Chondrocyte (in vitro differentiated cells): ENCODE results near the gene SPACDR. TPM values are rescaled to one million over a fixed set of nuclear protein-coding genes. Genes with fewer than 3 reads are reported as not detected.

Source experiments
- DNase-seq: peaks from one replicate; pipeline ENCODE4 v3.0.0; 2021; ENCODE audit warnings: mixed read lengths, low spot score
- H3K27ac Mint-ChIP-seq: one replicate; pipeline ENCODE4 v1.8.0; 2021; ENCODE audit warnings: mild to moderate bottlenecking, moderate library complexity, mixed read lengths; ENCODE audit not compliant: unreplicated experiment
- H3K27me3 Mint-ChIP-seq: 2 replicates; pipeline ENCODE4 v1.8.0; 2021; ENCODE audit warnings: low read depth, mixed read lengths
- H3K36me3 Mint-ChIP-seq: 2 replicates; pipeline ENCODE4 v1.8.0; 2021; ENCODE audit warnings: low read depth, mixed read lengths
- H3K4me1 Mint-ChIP-seq: 2 replicates; pipeline ENCODE4 v1.8.0; 2021; ENCODE audit warnings: low read depth, mild to moderate bottlenecking, mixed read lengths
- H3K4me3 Mint-ChIP-seq: one replicate; pipeline ENCODE4 v1.8.0; 2021; ENCODE audit warnings: mild to moderate bottlenecking, moderate library complexity, mixed read lengths; ENCODE audit not compliant: unreplicated experiment
- H3K9me3 Mint-ChIP-seq: 2 replicates; pipeline ENCODE4 v1.8.0; 2021; ENCODE audit warnings: low read depth, mixed read lengths
- total RNA-seq: library from RNA; stranded (reverse); gene quantifications from 3 replicates; pipeline ENCODE4 v1.2.1, GENCODE V29; 2021
- TF ChIP-seq, protein P1 (sequence below): fragments of 200-600 bp; sonication (generic); IDR thresholded peaks from 2 replicates; pipeline ENCODE4 v1.5.0; 2021; ENCODE audit warnings: antibody characterized with exemption, mild to moderate bottlenecking, moderate library complexity

SPACDR gene
- total RNA-seq, 1 donor from 2014 or later, result 0.42 TPM

GRCh38 chr7:100418930-100419659 lies 45.0 kb downstream of the SPACDR start:
- no peaks in the 10 kb centered on the region for H3K36me3 Mint-ChIP-seq

GRCh38 chr7:100415448-100415847 lies 48.6 kb downstream of the SPACDR start:
- no peaks in the 10 kb centered on the region for H3K9me3 Mint-ChIP-seq
- peaks cover 1% of the 10 kb centered on the region for H3K27me3 Mint-ChIP-seq
- no peaks in the 10 kb centered on the region for H3K36me3 Mint-ChIP-seq
- peaks cover 8% of the 10 kb centered on the region for H3K4me1 Mint-ChIP-seq
- TF ChIP-seq, protein P1, sequence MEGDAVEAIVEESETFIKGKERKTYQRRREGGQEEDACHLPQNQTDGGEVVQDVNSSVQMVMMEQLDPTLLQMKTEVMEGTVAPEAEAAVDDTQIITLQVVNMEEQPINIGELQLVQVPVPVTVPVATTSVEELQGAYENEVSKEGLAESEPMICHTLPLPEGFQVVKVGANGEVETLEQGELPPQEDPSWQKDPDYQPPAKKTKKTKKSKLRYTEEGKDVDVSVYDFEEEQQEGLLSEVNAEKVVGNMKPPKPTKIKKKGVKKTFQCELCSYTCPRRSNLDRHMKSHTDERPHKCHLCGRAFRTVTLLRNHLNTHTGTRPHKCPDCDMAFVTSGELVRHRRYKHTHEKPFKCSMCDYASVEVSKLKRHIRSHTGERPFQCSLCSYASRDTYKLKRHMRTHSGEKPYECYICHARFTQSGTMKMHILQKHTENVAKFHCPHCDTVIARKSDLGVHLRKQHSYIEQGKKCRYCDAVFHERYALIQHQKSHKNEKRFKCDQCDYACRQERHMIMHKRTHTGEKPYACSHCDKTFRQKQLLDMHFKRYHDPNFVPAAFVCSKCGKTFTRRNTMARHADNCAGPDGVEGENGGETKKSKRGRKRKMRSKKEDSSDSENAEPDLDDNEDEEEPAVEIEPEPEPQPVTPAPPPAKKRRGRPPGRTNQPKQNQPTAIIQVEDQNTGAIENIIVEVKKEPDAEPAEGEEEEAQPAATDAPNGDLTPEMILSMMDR, result no peak
- H3K4me3 Mint-ChIP-seq, result no peak overlapping the region
- no peak for DNase-seq
- no peak overlapping the region for H3K27ac Mint-ChIP-seq

More at GRCh38 chr7:100418930-100419659, 45.0 kb downstream of the SPACDR start:
- TF ChIP-seq, protein P1, result no peak
- Mint-ChIP-seq H3K4me1 (peaks cover 8% of the 10 kb centered on the region), H3K27ac (peak overlapping the region; percentile 42), H3K9me3 (no peaks in the 10 kb centered on the region), H3K4me3 (no peak overlapping the region), H3K27me3 (no peaks in the 10 kb centered on the region)
- no peak for DNase-seq

DNA sequence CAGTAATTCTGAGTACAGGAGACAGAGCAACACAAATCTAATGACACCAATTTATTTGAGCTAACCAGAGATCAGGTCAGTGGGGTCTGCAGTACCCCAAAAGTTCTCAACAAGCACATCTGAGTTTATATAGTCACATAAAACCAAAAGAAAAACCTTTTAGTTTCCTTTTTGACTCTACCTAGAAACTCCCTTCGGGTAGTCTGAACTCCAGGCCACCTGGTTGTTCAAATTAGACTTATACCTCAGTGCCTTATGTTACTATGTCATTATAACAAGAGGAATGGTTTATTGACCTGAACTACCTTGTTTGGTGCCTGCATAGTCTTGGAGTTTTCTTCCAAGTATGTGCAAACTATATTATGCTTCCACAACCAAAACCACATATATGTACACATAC lies 50.2 kb downstream of the SPACDR start:
- Mint-ChIP-seq H3K36me3 (no peaks in the 10 kb centered on the region), H3K4me3 (no peak overlapping the region), H3K27ac (no peak overlapping the region), H3K9me3 (no peaks in the 10 kb centered on the region), H3K27me3 (peaks cover 1% of the 10 kb centered on the region), H3K4me1 (no peaks in the 10 kb centered on the region)
- DNase-seq, result no peak
- TF ChIP-seq, protein P1, result no peak

DNA sequence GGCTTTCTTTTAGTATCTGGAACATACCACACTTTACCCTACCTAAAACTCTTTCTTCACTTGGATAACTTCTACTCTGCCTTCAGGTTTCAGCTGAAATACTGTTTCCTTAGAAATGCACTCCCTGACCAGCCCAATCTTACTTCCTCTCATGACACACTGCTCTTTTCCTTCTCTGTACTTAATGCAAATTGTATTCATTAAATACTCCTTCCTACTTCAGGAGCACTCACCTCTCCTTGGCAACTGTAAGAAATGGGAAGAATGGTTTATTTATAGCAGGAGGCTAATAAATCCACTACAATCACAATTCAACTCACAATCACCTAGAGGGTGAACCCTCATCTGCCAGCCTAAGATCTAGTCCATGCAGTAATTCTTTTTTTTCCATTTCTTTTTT lies 50.7 kb downstream of the SPACDR start:
- no peak overlapping the region for H3K4me3 Mint-ChIP-seq
- no peak overlapping the region for H3K27ac Mint-ChIP-seq
- no peaks in the 10 kb centered on the region for H3K9me3 Mint-ChIP-seq
- no peaks in the 10 kb centered on the region for H3K36me3 Mint-ChIP-seq
- TF ChIP-seq, protein P1, result no peak
- H3K27me3 Mint-ChIP-seq, result peaks cover 1% of the 10 kb centered on the region
- DNase-seq, result no peak
- H3K4me1 Mint-ChIP-seq, result no peaks in the 10 kb centered on the region

GRCh38 chr7:100411101-100411500 lies 53.0 kb downstream of the SPACDR start:
- H3K36me3 Mint-ChIP-seq, result no peaks in the 10 kb centered on the region
- TF ChIP-seq, protein P1, result no peak
- H3K27ac Mint-ChIP-seq, result no peak overlapping the region
- H3K9me3 Mint-ChIP-seq, result no peaks in the 10 kb centered on the region
- peaks cover 1% of the 10 kb centered on the region for H3K27me3 Mint-ChIP-seq
- no peak overlapping the region for H3K4me3 Mint-ChIP-seq
- H3K4me1 Mint-ChIP-seq, result no peaks in the 10 kb centered on the region
- DNase-seq, result no peak
